Activated CD4-positive, alpha-beta T cell treated with anti-CD3 and anti-CD28 coated beads, Interleukin-2, amount 10 ng/mL, durations not matched to agents 24 days and 14 days (primary cell): Measurements from ENCODE around the gene SIX1. TPM values are rescaled to one million over a fixed set of nuclear protein-coding genes. Genes with fewer than 3 reads are reported as not detected.

Source experiments
- DNase-seq: peaks from one replicate; pipeline ENCODE4 v3.0.0; 2022
- H3K27ac Mint-ChIP-seq: one replicate; pipeline ENCODE4 v1.8.0; 2022; ENCODE audit warnings: mild to moderate bottlenecking, mixed read lengths
- H3K27me3 Mint-ChIP-seq: one replicate; pipeline ENCODE4 v1.8.0; 2022; ENCODE audit warnings: mixed read lengths
- H3K36me3 Mint-ChIP-seq: one replicate; pipeline ENCODE4 v1.8.0; 2022; ENCODE audit warnings: low read depth, mild to moderate bottlenecking, mixed read lengths
- H3K4me1 Mint-ChIP-seq: one replicate; pipeline ENCODE4 v1.8.0; 2021; ENCODE audit warnings: mixed read lengths
- H3K4me3 Mint-ChIP-seq: one replicate; pipeline ENCODE4 v1.8.0; 2022; ENCODE audit warnings: mild to moderate bottlenecking, moderate library complexity, mixed read lengths
- H3K9me3 Mint-ChIP-seq: one replicate; pipeline ENCODE4 v1.8.0; 2021; ENCODE audit warnings: mixed read lengths
- intact Hi-C: fragments of 100-400 bp; cut with micrococcal nuclease; formaldehyde crosslinking; loops from one replicate; pipeline ENCODE4 v1.15.1; 2023
- total RNA-seq: library from RNA; stranded (reverse); gene quantifications from 2 replicates; pipeline ENCODE4 v1.2.3, GENCODE V29; 2022

SIX1 gene
- total RNA-seq, 1 donor from 2014 or later = 0.26 TPM

DNA sequence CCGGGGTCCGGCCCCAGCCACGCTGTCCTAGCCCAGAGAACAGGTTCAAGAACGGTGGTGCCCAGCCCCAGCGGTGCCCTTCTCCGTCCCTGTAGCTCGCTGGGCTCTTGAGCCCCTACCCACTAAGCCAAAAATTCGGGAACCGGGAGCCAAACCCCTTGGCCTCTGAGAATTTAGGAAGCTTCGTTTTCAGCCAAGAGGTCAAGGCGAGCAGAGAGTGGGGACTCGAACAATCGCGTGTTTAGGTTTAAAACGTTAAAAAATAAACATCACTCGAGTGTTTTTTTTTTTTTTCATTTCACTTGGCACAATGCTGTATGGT lies 6.2 kb downstream of the SIX1 start:
- Mint-ChIP-seq H3K36me3 (peaks cover 5% of the 10 kb centered on the region), H3K27ac (peak overlapping the region; percentile 45)
- intact Hi-C loops = no loop called here

DNA sequence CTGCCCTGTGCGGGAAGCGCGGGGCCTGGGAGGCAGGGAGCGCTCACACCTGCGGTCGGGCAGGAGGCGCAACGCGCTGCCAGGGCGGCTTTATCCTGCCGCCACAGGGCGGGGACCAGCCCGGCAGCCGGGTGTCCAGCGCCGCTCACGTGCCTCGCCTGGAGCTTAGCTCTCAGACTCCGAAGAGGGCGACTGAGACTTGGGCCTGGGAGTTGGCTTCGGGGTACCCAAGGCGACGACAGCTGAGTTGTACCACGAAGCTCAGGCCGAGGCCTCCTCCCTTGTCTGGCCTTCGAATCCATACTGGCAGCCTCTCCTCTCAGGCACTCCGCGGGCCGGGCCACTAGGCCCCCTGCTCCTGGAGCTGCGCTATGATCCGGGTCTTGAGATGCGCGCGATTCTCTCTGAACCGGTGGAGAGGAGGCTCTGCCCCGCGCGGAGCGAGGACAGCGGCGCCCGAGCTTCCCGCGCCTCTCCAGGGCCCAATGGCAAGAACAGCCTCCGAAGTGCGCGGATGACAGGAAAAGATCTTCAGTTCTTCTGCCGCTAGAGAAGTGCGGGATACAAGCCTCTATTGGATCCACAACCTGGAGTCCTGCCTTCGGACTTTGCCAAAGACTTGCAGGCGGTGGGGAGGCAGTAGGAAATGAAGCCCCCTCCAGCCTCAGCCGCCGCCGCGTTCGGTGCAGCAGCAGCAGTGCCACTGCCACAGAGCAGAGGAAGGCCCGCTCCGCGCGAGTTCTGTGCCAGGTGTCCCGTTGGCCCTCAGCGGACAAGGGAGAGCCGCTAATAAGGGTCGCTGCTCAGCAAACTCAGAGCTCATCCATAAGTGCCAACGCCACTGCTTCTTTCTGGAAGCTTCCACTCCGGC lies 6.8 kb downstream of the SIX1 start:
- intact Hi-C loops = no loop called here
- Mint-ChIP-seq H3K4me3 (no peak overlapping the region), H3K4me1 (peaks cover 12% of the 10 kb centered on the region)

More for the DNA sequence above, 6.2 kb downstream of the SIX1 start:
- Mint-ChIP-seq H3K4me1 (peaks cover 14% of the 10 kb centered on the region), H3K27me3 (peaks cover 94% of the 10 kb centered on the region), H3K9me3 (peaks cover 11% of the 10 kb centered on the region), H3K4me3 (no peak overlapping the region)
- DNase-seq = no peak

DNA sequence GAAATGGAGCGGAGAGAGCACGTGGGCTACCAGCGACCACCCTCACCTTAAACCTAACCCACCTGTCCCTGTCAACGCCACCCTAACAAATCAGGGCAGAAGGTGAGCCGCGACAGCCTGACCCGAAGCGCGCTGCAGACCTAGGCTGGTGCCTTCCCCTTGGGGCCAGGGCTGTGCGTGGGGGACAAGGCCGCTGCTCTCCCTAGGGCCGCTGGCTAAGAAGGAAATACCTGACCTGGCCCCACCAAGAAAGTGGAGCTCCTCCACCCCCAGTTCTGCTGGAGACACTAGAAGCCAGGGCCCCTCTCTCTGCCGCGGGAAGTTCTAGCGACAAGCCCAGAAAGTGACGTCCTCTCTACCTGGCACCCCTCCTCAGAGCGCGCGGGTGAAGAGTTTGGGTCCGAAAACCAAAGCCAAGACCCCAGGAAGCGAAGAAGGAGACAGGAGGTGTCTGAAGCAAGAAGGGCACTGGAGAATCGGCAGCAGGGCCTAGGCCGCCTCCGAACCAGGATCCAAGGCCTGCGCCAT lies 7.5 kb downstream of the SIX1 start:
- intact Hi-C loops = loop anchor here (2.0 kb wide), 1 partner anchor 15 kb away; no protein-coding TSS in a partner anchor
- Mint-ChIP-seq H3K9me3 (peaks cover 12% of the 10 kb centered on the region), H3K4me1 (peaks cover 5% of the 10 kb centered on the region), H3K4me3 (no peak overlapping the region), H3K36me3 (peaks cover 3% of the 10 kb centered on the region), H3K27ac (no peak overlapping the region), H3K27me3 (peaks cover 89% of the 10 kb centered on the region)
- DNase-seq = no peak

More for the DNA sequence above, 6.8 kb downstream of the SIX1 start:
- Mint-ChIP-seq H3K9me3 (peaks cover 12% of the 10 kb centered on the region), H3K36me3 (peaks cover 3% of the 10 kb centered on the region), H3K27me3 (peaks cover 92% of the 10 kb centered on the region), H3K27ac (peak overlapping the region; percentile 45)
- peak; percentile 62 for DNase-seq

DNA sequence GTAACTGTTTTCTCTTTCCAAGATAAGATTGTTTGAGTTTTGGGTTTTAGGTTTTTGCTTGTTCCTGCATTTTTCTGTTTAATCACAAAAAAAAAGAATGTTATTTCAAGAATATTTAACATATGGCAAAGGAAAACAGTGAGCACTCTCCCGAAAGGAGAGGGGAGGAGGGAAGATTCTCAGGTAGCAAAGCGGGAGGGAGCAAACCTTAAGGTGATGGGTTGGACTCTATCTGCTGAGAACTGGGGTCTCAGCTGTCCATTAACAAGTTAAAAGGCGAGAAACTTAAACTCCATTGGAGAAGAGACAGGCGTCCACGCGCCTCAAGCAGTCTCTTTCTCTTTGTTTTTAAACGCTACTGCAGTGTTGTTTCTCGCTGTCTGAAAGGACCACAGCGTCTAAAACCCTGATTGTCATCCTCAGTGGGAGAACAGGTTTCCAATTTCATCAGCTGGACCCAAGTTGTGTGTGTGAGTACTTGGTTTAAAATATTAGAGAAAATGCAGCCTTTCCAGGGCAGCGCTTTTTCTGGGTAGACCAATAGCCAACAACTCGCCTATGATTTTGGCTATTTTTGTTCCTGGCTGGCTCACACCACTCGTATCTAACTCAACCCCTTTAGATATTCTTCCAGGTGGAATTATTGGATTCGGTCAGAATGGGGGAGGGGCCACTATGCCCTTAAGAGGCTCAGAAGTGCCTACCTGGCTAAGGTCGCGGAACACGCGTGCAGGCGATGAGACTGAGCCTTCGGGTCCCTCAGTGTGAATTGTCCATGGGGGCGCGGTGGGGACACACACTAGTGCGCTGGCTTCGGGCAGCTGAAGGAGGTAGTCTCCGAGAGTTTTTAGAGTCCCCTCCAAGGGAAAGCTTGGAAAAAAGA lies 8.2 kb downstream of the SIX1 start:
- Mint-ChIP-seq H3K27me3 (peaks cover 89% of the 10 kb centered on the region), H3K27ac (no peak overlapping the region), H3K4me3 (no peak overlapping the region), H3K9me3 (peaks cover 12% of the 10 kb centered on the region), H3K4me1 (peaks cover 5% of the 10 kb centered on the region), H3K36me3 (peaks cover 3% of the 10 kb centered on the region)
- intact Hi-C loops = loop anchor here (2.0 kb wide), 1 partner anchor 16 kb away; no protein-coding TSS in a partner anchor
- no peak for DNase-seq

DNA sequence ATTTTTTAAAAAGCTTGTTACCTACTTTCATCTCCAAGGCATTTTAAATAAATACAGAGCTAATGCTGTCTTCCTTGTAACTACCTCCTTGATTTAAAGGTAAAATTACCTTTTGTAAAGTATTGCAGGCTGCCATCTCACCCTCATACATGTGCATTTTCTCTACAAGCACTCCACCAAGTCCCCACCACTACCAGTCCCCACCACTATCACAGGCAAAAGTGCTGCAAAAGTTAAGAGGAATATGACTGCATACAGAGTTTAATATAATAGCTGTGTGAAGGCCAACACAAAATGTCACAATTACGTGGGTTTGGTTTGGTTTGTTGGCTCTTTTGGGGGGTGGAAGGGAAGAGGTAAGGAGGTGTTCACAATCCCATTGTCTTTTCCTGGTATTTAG lies 9.6 kb downstream of the SIX1 start:
- intact Hi-C loops = loop anchor here (2.0 kb wide), 1 partner anchor 17 kb away; no protein-coding TSS in a partner anchor
- peaks cover 86% of the 10 kb centered on the region for H3K27me3 Mint-ChIP-seq
- DNase-seq = no peak
- peaks cover 3% of the 10 kb centered on the region for H3K36me3 Mint-ChIP-seq
- peaks cover 5% of the 10 kb centered on the region for H3K4me1 Mint-ChIP-seq
- H3K4me3 Mint-ChIP-seq = no peak overlapping the region
- H3K9me3 Mint-ChIP-seq = peaks cover 12% of the 10 kb centered on the region
- no peak overlapping the region for H3K27ac Mint-ChIP-seq

DNA sequence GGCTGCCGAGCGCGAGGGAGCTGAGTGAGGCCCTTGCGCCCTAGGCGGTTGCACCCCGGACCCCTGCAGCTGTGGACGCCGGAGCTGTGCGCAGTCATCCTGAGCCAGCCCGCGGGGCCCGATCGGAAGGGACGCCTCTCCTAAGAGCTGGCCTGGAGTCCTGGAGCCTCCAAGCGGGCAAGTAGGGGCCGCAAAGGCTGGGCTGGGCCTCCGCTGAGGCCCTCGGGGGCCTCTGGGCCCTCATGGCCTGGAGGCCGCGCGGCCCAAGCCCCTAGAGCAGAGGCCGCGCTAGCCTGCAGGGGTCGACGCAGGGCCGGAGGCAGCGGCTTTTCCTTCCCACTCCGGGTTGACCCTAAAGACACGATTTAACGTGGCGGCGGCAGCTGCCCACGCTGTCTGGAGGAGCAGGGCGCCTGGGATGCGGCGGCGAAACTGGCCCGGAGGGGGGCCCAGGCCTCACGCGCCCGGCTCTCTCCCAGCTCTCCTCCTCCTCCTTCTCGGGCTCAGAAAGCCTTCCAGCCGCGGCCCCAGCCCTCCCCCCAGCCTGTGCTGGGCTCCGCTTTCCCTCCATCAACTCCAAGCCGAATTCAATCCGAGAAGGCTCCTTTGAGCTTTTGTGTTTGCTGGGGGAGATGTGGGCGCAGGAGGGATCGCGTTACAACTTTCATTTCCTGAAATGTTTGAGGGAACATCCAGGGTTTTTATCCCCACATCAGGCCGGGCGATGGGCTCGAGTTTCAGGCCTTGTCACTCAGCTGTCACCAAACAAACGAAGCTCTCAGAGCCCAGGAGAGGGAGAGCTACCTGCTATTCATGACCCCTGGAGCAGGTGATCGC lies 11.6 kb downstream of the SIX1 start:
- peak; percentile 55 for DNase-seq
- Mint-ChIP-seq H3K9me3 (peaks cover 9% of the 10 kb centered on the region), H3K4me3 (no peak overlapping the region), H3K36me3 (peaks cover 3% of the 10 kb centered on the region), H3K27me3 (peaks cover 74% of the 10 kb centered on the region), H3K27ac (no peak overlapping the region), H3K4me1 (peaks cover 6% of the 10 kb centered on the region)
- intact Hi-C loops = no loop called here

DNA sequence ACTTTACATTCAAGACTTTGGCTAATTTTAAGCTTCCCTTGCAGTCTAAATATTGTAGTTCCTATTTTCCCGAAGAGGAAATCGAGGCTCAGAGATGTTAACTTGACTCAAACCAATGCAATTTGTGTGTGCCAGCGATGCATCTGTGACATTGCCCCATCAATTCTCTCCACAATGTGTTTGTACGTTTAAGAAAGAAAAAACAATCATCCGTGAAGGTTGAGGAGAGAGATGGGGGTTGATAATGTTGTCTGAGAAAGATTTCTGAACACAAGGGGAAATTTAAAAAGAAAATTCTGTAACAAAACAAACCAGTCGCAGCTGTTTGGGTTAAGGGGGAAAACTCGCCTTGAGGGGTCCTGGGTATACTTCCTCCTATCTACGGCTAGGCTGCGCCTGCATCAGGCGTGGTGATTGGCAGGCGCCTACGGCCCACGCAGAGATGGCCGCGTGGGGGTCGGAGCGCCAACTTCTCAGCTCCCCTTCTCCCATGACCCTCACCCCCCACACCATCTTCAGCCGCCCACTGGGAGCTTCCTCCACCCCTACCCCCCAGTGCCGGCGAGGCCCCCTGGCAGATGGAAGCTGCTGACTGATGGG lies 12.3 kb downstream of the SIX1 start:
- H3K27ac Mint-ChIP-seq = no peak overlapping the region
- intact Hi-C loops = no loop called here
- peaks cover 9% of the 10 kb centered on the region for H3K9me3 Mint-ChIP-seq
- H3K36me3 Mint-ChIP-seq = peaks cover 3% of the 10 kb centered on the region
- peaks cover 70% of the 10 kb centered on the region for H3K27me3 Mint-ChIP-seq
- H3K4me1 Mint-ChIP-seq = peaks cover 12% of the 10 kb centered on the region
- no peak for DNase-seq
- no peak overlapping the region for H3K4me3 Mint-ChIP-seq

DNA sequence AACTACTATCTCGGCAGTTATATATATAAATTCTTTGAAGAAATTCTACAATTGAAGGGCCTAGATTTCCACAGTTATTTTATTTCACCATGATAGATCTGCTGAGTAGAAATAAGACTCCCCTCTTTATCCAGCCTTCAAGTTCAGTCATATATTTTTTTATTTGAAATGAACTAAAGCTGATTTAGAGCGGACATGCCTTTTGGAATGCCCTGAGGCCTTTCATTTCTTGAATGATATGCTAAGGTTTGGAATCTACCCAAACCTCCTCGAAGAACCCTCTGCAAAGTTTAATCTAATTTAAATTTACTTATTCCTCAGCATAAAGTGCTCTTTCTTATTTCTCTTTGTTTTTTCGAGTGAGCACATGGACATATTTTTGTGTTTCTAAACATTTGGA lies 15.1 kb downstream of the SIX1 start:
- Mint-ChIP-seq H3K27me3 (peaks cover 58% of the 10 kb centered on the region), H3K36me3 (peaks cover 3% of the 10 kb centered on the region), H3K4me1 (peaks cover 12% of the 10 kb centered on the region), H3K27ac (no peak overlapping the region), H3K4me3 (no peak overlapping the region), H3K9me3 (peaks cover 4% of the 10 kb centered on the region)
- intact Hi-C loops = no loop called here
- no peak for DNase-seq

DNA sequence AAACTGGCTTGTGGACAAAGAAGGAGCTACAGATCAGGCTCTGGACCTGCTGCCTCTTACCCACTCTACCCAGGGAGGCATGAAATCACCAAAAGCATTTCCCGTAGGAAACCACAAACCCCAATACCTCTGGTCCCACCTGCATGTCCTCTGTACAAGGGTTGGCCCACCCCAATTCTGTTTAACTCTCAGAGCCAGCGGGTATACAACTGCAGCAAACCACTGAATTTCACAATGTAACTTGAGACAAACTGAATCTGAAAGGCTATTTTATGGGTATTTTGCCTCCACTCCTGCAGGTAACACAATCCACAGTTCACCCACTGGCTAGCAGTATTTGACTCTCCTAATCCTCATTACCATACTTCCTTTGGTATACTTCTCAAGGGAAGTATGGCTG lies 16.5 kb downstream of the SIX1 start:
- H3K27ac Mint-ChIP-seq = no peak overlapping the region
- no peaks in the 10 kb centered on the region for H3K9me3 Mint-ChIP-seq
- peaks cover 9% of the 10 kb centered on the region for H3K4me1 Mint-ChIP-seq
- no peak for DNase-seq
- peaks cover 53% of the 10 kb centered on the region for H3K27me3 Mint-ChIP-seq
- no peaks in the 10 kb centered on the region for H3K36me3 Mint-ChIP-seq
- intact Hi-C loops = no loop called here
- H3K4me3 Mint-ChIP-seq = no peak overlapping the region

DNA sequence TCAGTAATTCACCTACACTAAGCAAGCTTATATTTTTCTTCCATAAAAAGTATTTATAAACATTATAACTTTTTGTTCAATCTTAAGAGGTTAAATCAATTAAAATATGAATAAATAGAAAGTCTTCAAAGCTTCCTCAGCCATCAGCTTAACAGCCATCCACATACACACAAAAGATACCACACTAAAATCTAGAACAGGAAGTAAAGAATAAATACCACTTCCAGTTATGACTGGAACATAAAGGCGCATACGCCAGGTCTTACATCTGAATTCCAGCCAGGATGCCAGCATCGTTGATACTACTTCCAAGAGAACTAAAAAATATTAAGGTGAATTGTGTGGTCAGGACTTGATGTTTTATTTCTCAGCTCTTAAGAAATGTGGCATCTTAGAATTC lies 17.0 kb downstream of the SIX1 start:
- H3K36me3 Mint-ChIP-seq = no peaks in the 10 kb centered on the region
- no peak overlapping the region for H3K27ac Mint-ChIP-seq
- intact Hi-C loops = no loop called here
- peaks cover 9% of the 10 kb centered on the region for H3K4me1 Mint-ChIP-seq
- no peak for DNase-seq
- peaks cover 52% of the 10 kb centered on the region for H3K27me3 Mint-ChIP-seq
- H3K9me3 Mint-ChIP-seq = no peaks in the 10 kb centered on the region
- H3K4me3 Mint-ChIP-seq = no peak overlapping the region

DNA sequence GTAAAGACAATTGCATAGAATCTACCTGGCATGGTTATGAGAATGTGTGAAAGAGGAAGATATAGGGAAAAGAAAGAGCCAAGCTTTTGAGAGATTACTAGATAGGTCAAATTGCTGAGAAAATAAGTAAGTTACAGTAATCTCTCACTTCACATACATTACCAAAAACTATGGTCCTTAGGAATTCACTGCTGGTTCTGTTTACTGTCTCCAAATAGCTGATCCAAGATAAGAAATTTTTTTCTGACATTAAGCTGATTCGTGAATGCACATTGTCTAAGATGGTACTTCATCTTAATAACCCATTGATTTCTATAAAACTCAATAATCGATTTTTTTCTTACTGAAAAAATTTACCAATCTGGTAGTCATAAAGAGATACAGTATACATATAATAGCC lies 17.4 kb downstream of the SIX1 start:
- Mint-ChIP-seq H3K4me3 (no peak overlapping the region), H3K36me3 (no peaks in the 10 kb centered on the region), H3K27me3 (peaks cover 49% of the 10 kb centered on the region), H3K9me3 (no peaks in the 10 kb centered on the region), H3K4me1 (peaks cover 9% of the 10 kb centered on the region), H3K27ac (no peak overlapping the region)
- DNase-seq = no peak
- intact Hi-C loops = no loop called here

DNA sequence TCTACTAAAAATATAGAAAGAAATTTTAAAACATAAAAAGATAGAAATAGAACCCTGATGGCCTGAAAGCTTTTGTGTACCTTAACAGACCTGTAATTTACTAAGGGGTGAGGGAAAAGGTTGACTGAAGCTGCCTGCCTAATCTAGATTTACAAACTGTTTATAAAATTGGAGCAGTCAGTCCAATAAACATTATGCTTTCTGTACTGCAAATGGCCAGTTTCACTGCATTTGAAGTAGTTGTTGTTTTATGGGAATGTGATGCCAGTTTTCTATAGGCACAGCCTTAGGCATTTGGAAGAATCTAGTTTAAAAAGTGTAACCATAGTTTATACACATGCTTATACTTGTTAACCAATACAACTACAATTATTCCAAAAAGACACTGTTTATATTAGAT lies 19.1 kb downstream of the SIX1 start:
- H3K27ac Mint-ChIP-seq = no peak overlapping the region
- H3K36me3 Mint-ChIP-seq = no peaks in the 10 kb centered on the region
- H3K9me3 Mint-ChIP-seq = no peaks in the 10 kb centered on the region
- DNase-seq = no peak
- peaks cover 9% of the 10 kb centered on the region for H3K4me1 Mint-ChIP-seq
- intact Hi-C loops = no loop called here
- H3K4me3 Mint-ChIP-seq = no peak overlapping the region
- peaks cover 33% of the 10 kb centered on the region for H3K27me3 Mint-ChIP-seq

DNA sequence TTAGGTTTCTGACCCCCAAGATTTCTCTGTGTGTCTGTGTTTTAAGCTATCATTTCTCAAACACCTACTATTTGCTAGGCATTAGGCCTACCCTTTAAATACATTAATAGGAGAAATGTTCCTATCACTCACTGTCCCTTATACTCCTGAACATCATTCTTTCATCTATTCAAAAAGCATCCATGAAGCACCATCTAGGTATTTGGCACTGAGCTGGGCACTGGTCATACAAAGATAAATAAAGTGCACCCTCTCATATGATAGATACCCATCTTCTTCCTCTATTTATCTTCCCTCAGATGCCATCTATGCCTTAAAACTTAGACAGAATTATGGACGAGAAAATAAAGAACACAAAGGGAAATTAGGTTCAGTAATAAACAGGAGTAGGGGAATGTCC lies 20.4 kb downstream of the SIX1 start:
- no peaks in the 10 kb centered on the region for H3K9me3 Mint-ChIP-seq
- no peaks in the 10 kb centered on the region for H3K36me3 Mint-ChIP-seq
- H3K4me3 Mint-ChIP-seq = no peak overlapping the region
- DNase-seq = no peak
- H3K27ac Mint-ChIP-seq = no peak overlapping the region
- intact Hi-C loops = no loop called here
- peaks cover 9% of the 10 kb centered on the region for H3K4me1 Mint-ChIP-seq
- peaks cover 32% of the 10 kb centered on the region for H3K27me3 Mint-ChIP-seq
